GM12872 (cell line): ENCODE measurements around the gene C20orf96.

ENCODE experiments used
- CTCF ChIP-seq: IDR thresholded peaks from 3 replicates; pipeline ENCODE4 v1.5.1; 2011; ENCODE audit warnings: low read depth, mild to moderate bottlenecking, low read length, moderate library complexity; ENCODE audit not compliant: insufficient read depth

C20orf96 gene

GRCh38 chr20:284172-284571 is 6.4 kb downstream of the C20orf96 start:
- TF ChIP-seq CTCF: no peak

- TF ChIP-seq CTCF: no peak
Observed at GRCh38 chr20:278607-279571, 11.7 kb downstream of the C20orf96 start.

- TF ChIP-seq CTCF: no peak
Observed at GRCh38 chr20:278181-278580, 12.4 kb downstream of the C20orf96 start.

GRCh38 chr20:277496-277781 is 13.1 kb downstream of the C20orf96 start:
- TF ChIP-seq CTCF: no peak

GRCh38 chr20:276620-277495 is 13.7 kb downstream of the C20orf96 start:
- TF ChIP-seq CTCF: no peak

GRCh38 chr20:275791-276190 is 14.8 kb downstream of the C20orf96 start:
- no peak for TF ChIP-seq CTCF

- no peak for TF ChIP-seq CTCF
Observed at GRCh38 chr20:273884-274283, 16.7 kb downstream of the C20orf96 start.
